HepG2 (cell line): ENCODE results near the gene OPRD1. TPM values are rescaled to one million over a fixed set of nuclear protein-coding genes. Genes with fewer than 3 reads are reported as not detected.

ENCODE experiments used
- AGO1 ChIP-seq: fragments of 200-400 bp; formaldehyde crosslinking; IDR thresholded peaks from 2 replicates; pipeline ENCODE4 v1.6.1; 2017; ENCODE audit warnings: mild to moderate bottlenecking, low read depth, low read length, moderate library complexity; ENCODE audit not compliant: poor library complexity, severe bottlenecking
- AKAP8 ChIP-seq: sonication (generic); formaldehyde crosslinking; IDR thresholded peaks from 2 replicates; pipeline ENCODE4 v1.5.1; 2020; ENCODE audit warnings: mild to moderate bottlenecking, missing genetic modification reagents
- CBFB ChIP-seq: sonication (generic); formaldehyde crosslinking; IDR thresholded peaks from 2 replicates; pipeline ENCODE4 v1.4.0; 2020; ENCODE audit warnings: missing genetic modification reagents
- FOXA1 ChIP-seq, 2 experiments: fragments of 450-650 bp in 1 of 2; sonication (generic) in 1 of 2; formaldehyde crosslinking in 1 of 2; IDR thresholded peaks; 2 replicates each; pipeline versions ENCODE4 v1.4.0 to v1.6.1; 2016 to 2020; ENCODE audit warnings: missing genetic modification reagents in 1 of 2
- HHEX ChIP-seq: IDR thresholded peaks from 2 replicates; pipeline ENCODE4 v1.6.1; 2016; ENCODE audit warnings: control low read depth
- KDM6A ChIP-seq: IDR thresholded peaks from 2 replicates; pipeline ENCODE4 v1.6.1; 2016; ENCODE audit warnings: low read depth
- LBX2 ChIP-seq: sonication (generic); formaldehyde crosslinking; IDR thresholded peaks from 2 replicates; pipeline ENCODE4 v1.5.0; 2020; ENCODE audit warnings: missing genetic modification reagents, mild to moderate bottlenecking, borderline replicate concordance
- PHF20 ChIP-seq: sonication (generic); formaldehyde crosslinking; IDR thresholded peaks from 2 replicates; pipeline ENCODE4 v1.5.0; 2020; ENCODE audit warnings: mild to moderate bottlenecking, missing genetic modification reagents
- TFAP4 ChIP-seq: sonication (generic); IDR thresholded peaks from 2 replicates; pipeline ENCODE4 v1.6.1; 2016; ENCODE audit warnings: low read depth, borderline replicate concordance
- ZNF10 ChIP-seq: sonication (generic); formaldehyde crosslinking; IDR thresholded peaks from 2 replicates; pipeline ENCODE4 v1.4.0; 2020; ENCODE audit warnings: mild to moderate bottlenecking, low read depth, missing genetic modification reagents, borderline replicate concordance
- ZNF431 ChIP-seq: sonication (generic); formaldehyde crosslinking; IDR thresholded peaks from 2 replicates; pipeline ENCODE4 v1.9.0; 2022; ENCODE audit warnings: missing genetic modification reagents, low read depth, mild to moderate bottlenecking, borderline replicate concordance
- ZNF510 ChIP-seq: sonication (generic); formaldehyde crosslinking; IDR thresholded peaks from 2 replicates; pipeline ENCODE4 v1.4.0; 2020; ENCODE audit warnings: low read depth, mild to moderate bottlenecking, missing genetic modification reagents
- ZNF687 ChIP-seq: sonication (generic); formaldehyde crosslinking; IDR thresholded peaks from 2 replicates; pipeline ENCODE4 v1.5.1; 2020; ENCODE audit warnings: mild to moderate bottlenecking, missing genetic modification reagents, moderate library complexity
- polyA plus RNA-seq, 8 experiments: library from polyadenylated mRNA; depleted of rRNA in 3 of 8; stranded (reverse) in 7 of 8; unstranded in 1 of 8; fragments of >200 nt; fragmentation: Illumina TruSeq in 4 of 8; extraction: Trizol in 4 of 8; gene quantifications; 2 replicates each; pipeline versions ENCODE4 v1.2.1 to v1.2.3, GENCODE V29; 2011 to 2016; ENCODE audit warnings: low read depth in 4 of 8, missing spikeins in 1 of 8, mixed read lengths in 1 of 8; ENCODE audit not compliant: insufficient read depth in 1 of 8
- total RNA-seq, 5 experiments: library from RNA; depleted of rRNA; stranded (reverse); fragments of >200 nt; fragmentation: Illumina TruSeq; extraction: Trizol; gene quantifications; 2 replicates each; pipeline ENCODE4 v1.2.3, GENCODE V29; 2016; ENCODE audit warnings: low read depth in 1 of 5
- TF ChIP-seq, protein P1 (sequence below): sonication (generic); formaldehyde crosslinking; IDR thresholded peaks from 2 replicates; pipeline ENCODE4 v1.9.0; 2021; ENCODE audit warnings: mild to moderate bottlenecking, missing genetic modification reagents
- TF ChIP-seq, protein P2 (sequence below): IDR thresholded peaks from 2 replicates; pipeline ENCODE4 v1.6.1; 2018; ENCODE audit warnings: missing genetic modification reagents

The OPRD1 gene
- total and polyA plus RNA-seq, 2 of the 13 experiments (the other 11 are each of a cell fraction or from before 2014, with no cell fraction given): 0.02 to 0.03 TPM

DNA sequence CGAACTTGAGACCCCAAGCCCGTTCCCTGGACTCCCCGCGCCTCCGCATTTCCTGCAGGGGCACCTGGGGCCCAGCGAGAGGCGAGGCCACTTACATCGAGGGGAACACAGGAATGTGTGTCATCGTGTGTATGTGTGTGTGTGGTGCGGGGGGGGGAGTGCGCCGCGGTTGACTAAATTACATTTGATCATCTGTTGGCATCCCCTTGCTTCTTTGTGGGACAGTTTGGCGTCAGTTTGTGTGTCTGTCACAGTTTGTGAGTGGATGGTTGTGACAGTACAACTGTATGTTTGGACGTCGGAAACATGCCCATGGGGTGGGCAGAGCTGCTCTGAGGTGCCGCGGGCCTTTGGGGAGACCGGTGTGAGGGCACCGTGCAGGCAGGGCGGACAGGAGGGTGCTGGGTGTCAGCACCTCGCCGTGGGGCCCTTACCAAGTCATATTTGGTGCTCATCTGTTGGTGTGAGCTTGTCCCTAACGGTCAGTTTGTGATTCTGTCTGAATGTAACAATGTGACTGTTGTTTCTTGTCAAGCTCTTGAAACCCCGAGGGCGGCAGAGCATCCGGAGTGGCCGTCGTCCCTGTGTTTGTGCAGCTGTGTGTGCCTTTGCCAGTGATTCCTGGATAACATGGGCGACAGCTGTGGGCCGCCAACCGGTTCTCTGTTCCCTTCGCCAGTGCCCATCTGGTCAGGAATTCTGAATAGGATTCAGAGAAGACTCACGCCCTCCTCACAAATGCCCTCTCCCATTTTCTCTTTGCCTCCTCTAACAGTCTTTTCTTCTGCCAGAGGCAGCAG lies 899 bp downstream of the OPRD1 start (continued):
- TF ChIP-seq, protein P1, sequence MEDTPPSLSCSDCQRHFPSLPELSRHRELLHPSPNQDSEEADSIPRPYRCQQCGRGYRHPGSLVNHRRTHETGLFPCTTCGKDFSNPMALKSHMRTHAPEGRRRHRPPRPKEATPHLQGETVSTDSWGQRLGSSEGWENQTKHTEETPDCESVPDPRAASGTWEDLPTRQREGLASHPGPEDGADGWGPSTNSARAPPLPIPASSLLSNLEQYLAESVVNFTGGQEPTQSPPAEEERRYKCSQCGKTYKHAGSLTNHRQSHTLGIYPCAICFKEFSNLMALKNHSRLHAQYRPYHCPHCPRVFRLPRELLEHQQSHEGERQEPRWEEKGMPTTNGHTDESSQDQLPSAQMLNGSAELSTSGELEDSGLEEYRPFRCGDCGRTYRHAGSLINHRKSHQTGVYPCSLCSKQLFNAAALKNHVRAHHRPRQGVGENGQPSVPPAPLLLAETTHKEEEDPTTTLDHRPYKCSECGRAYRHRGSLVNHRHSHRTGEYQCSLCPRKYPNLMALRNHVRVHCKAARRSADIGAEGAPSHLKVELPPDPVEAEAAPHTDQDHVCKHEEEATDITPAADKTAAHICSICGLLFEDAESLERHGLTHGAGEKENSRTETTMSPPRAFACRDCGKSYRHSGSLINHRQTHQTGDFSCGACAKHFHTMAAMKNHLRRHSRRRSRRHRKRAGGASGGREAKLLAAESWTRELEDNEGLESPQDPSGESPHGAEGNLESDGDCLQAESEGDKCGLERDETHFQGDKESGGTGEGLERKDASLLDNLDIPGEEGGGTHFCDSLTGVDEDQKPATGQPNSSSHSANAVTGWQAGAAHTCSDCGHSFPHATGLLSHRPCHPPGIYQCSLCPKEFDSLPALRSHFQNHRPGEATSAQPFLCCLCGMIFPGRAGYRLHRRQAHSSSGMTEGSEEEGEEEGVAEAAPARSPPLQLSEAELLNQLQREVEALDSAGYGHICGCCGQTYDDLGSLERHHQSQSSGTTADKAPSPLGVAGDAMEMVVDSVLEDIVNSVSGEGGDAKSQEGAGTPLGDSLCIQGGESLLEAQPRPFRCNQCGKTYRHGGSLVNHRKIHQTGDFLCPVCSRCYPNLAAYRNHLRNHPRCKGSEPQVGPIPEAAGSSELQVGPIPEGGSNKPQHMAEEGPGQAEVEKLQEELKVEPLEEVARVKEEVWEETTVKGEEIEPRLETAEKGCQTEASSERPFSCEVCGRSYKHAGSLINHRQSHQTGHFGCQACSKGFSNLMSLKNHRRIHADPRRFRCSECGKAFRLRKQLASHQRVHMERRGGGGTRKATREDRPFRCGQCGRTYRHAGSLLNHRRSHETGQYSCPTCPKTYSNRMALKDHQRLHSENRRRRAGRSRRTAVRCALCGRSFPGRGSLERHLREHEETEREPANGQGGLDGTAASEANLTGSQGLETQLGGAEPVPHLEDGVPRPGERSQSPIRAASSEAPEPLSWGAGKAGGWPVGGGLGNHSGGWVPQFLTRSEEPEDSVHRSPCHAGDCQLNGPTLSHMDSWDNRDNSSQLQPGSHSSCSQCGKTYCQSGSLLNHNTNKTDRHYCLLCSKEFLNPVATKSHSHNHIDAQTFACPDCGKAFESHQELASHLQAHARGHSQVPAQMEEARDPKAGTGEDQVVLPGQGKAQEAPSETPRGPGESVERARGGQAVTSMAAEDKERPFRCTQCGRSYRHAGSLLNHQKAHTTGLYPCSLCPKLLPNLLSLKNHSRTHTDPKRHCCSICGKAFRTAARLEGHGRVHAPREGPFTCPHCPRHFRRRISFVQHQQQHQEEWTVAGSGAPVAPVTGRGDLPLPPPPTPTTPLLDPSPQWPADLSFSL (CRISPR knock-in tag): peak; percentile 76; the same call in 1 of the 2 replicates
- TF ChIP-seq CBFB (CRISPR knock-in tag) (no peak), FOXA1 (IDR thresholded peaks at IDR 0.05) (no peak), FOXA1 (CRISPR knock-in tag; IDR thresholded peaks at IDR 0.05) (peak; percentile 53; the same call in 1 of the 2 replicates), ZNF510 (no peak), AGO1 (no peak), ZNF687 (peak; percentile 42), PHF20 (no peak), ZNF431 (CRISPR knock-in tag) (no peak), KDM6A (CRISPR knock-in tag) (no peak), AKAP8 (CRISPR knock-in tag) (no peak), HHEX (no peak), ZNF10 (CRISPR knock-in tag) (no peak), LBX2 (CRISPR knock-in tag) (no peak), TFAP4 (peak; percentile 82)
- TF ChIP-seq, protein P2, sequence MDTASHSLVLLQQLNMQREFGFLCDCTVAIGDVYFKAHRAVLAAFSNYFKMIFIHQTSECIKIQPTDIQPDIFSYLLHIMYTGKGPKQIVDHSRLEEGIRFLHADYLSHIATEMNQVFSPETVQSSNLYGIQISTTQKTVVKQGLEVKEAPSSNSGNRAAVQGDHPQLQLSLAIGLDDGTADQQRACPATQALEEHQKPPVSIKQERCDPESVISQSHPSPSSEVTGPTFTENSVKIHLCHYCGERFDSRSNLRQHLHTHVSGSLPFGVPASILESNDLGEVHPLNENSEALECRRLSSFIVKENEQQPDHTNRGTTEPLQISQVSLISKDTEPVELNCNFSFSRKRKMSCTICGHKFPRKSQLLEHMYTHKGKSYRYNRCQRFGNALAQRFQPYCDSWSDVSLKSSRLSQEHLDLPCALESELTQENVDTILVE: no peak
